IPS DF 19.7 (cell line): ENCODE data around the gene EPS15.
"Not testable (repeated sequence)": the region's sequence is repeated elsewhere in the genome, so short reads cannot be mapped to it uniquely, and the experiment has no call there.

ENCODE experiments used
- DNase-seq: peaks from one replicate; pipeline ENCODE4 v3.0.0-alpha.2; 2013; ENCODE audit warnings: low read depth, low spot score

The EPS15 gene

GRCh38 chr1:51519048-51519864, at the start of gene EPS15:
EPS15 (minus strand) TSS chr1:51519266; CDS start chr1:51519231, 35 bp downstream.
- no peak for DNase-seq

- no peak for DNase-seq
Observed at GRCh38 chr1:51568231-51568935, 49.3 kb upstream of the EPS15 start.

GRCh38 chr1:51567653-51568052, 48.6 kb upstream of the EPS15 start:
- DNase-seq = no peak

GRCh38 chr1:51566260-51566659, 47.2 kb upstream of the EPS15 start:
- no peak for DNase-seq

- DNase-seq = no peak
Observed at GRCh38 chr1:51565009-51565408, 45.9 kb upstream of the EPS15 start.

- no peak for DNase-seq
Observed at GRCh38 chr1:51564124-51564523, 45.1 kb upstream of the EPS15 start.

- no peak for DNase-seq
Observed at GRCh38 chr1:51561702-51562101, 42.6 kb upstream of the EPS15 start.

GRCh38 chr1:51560895-51561294, 41.8 kb upstream of the EPS15 start:
- DNase-seq = not testable (repeated sequence)

GRCh38 chr1:51560034-51560433, 41.0 kb upstream of the EPS15 start:
- DNase-seq = no peak

GRCh38 chr1:51559501-51559900, 40.4 kb upstream of the EPS15 start:
- no peak for DNase-seq

GRCh38 chr1:51559064-51559500, 40.0 kb upstream of the EPS15 start:
- DNase-seq = no peak

- DNase-seq = no peak
Observed at GRCh38 chr1:51558375-51558924, 39.4 kb upstream of the EPS15 start.

- no peak for DNase-seq
Observed at GRCh38 chr1:51557168-51557567, 38.1 kb upstream of the EPS15 start.

- DNase-seq = no peak
Observed at GRCh38 chr1:51555866-51556619, 37.0 kb upstream of the EPS15 start.

GRCh38 chr1:51553911-51554310, 34.8 kb upstream of the EPS15 start:
- no peak for DNase-seq

GRCh38 chr1:51552929-51553807, 34.1 kb upstream of the EPS15 start:
- no peak for DNase-seq

- DNase-seq = no peak
Observed at GRCh38 chr1:51551848-51552296, 32.8 kb upstream of the EPS15 start.

GRCh38 chr1:51551081-51551480, 32.0 kb upstream of the EPS15 start:
- no peak for DNase-seq

GRCh38 chr1:51549901-51550300, 30.8 kb upstream of the EPS15 start:
- no peak for DNase-seq

- no peak for DNase-seq
Observed at GRCh38 chr1:51549016-51549619, 30.1 kb upstream of the EPS15 start.
